GM18870 (cell line): ENCODE measurements around the gene ACTRT2.

ENCODE experiments used
- ATAC-seq: cut with Tn5 transposase; IDR thresholded peaks from one replicate; pipeline ENCODE4 v1.9.1; 2021; ENCODE audit warnings: moderate library complexity; ENCODE audit not compliant: unreplicated experiment

ACTRT2 gene

GRCh38 chr1:3016641-3017439, 4.4 kb upstream of the ACTRT2 start:
- no peak for ATAC-seq

DNA sequence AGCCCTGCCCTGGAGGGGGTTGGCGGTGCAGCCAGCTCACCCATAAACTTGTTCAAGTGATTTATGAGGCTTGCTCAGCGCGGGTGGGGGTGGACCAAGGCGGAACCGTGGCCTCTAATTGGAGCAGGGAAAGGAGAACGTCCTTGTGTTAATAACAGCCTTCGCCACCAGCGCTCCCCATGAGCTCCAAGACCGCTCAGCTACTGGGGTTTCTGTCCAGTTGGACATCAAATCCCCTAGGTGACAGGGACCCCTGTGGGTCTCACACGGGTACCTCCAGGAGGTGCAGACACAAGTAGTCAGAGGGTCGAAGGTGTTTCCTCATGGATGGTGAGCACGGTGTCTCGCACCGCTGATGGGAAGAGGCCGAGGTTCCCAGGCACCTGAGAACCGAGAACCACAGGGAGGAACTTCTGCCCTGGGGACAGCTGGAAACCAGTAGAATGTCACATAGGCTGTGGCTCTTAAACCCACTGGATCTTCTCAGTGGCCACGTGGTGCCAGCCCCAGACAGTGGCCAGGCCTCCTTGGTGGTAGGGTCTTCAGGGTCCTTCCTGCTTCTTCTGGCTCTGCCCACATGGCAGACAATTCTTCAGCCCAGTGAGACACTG, 3.7 kb upstream of the ACTRT2 start:
- ATAC-seq = no peak

DNA sequence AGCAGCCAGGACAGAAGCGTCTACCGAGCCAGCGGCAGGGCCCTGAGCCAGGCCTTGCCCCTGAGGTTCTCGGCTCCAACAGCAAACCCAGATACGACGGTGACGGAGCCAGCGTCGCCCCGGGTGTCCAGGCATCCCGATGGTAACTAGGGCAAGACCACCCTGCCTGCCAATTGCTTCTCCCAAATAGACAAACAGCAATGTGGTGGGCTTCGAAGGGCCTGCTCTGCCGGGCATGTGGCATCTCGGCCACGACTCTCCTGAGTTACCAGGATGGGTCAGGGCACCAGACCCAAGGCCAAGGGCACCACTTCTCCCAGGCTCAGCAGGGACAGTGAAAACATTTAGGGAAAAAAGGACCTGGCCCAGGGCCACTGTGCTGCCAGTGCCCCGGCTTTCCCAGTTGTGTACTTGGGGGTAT, 3.2 kb upstream of the ACTRT2 start:
- ATAC-seq = no peak

DNA sequence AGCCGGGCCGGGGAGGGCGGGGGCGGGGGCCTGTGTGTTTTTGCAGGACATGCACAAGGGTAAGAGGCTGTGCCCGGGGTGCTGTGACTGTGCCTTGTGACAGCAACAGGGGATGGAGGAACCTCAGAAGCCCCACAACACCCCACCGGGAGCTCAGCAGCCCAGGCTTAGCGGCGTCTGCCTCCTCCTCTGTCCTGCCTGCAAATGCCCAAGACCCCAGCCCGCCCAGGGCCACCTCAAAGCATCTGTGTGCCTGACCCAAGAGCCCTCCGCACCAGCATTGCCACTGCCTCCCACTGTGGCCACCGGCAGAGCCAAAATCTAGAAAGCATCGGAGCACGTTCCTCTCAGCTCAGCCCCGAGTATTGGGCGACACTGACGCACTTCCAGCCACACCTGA, 2.7 kb upstream of the ACTRT2 start:
- ATAC-seq = no peak

- no peak for ATAC-seq
Measured at GRCh38 chr1:3019007-3019515, 2.2 kb upstream of the ACTRT2 start.

- no peak for ATAC-seq
Measured at GRCh38 chr1:3019516-3020051, 1.7 kb upstream of the ACTRT2 start.

DNA sequence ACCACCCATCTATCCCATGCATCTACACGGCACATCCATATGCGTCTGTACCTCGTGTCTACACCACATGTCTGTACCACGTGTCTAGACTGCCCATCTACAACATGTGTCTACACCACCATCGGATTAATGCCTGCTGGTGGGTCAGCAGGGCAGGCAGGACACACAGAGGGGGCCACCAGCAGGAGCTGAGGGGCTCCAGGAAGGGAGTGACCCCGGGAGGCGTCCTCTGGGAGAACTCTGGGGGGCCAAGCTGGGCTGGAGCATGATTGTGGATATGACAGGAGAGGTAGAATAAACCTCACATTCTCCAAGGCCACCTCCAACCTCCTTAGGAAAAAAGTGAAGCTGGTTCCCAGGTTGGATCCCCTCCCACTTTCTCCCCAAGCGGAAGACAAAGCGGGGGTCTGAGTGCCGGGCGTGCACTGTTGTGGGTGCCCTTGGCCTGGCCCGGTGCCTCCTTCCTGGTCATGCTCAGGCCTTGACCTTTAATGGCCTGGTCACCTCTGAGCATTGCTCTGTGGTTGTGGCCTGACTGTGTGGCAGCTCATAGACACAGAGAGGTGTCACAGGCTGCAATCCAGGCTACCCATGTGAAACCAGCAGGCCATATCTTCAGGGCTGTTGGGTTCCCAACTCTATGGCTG, 881 bp upstream of the ACTRT2 start:
- no peak for ATAC-seq

DNA sequence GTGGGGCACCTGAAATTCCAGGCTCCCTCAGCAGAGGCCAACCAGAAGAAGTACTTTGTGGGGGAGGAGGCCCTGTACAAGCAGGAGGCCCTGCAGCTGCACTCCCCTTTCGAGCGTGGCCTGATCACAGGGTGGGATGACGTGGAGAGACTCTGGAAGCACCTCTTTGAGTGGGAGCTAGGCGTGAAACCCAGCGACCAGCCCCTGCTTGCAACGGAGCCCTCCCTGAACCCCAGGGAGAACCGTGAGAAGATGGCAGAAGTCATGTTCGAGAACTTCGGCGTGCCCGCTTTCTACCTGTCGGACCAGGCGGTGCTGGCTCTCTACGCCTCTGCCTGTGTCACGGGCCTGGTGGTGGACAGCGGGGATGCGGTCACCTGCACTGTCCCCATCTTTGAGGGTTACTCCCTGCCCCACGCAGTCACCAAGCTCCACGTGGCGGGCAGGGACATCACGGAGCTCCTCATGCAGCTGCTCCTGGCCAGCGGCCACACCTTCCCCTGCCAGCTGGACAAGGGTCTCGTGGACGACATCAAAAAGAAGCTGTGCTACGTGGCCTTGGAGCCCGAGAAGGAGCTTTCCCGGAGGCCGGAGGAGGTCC, 634 bp downstream of the ACTRT2 start:
- no peak for ATAC-seq

- no peak for ATAC-seq
Measured at GRCh38 chr1:3022511-3022973, 1.3 kb downstream of the ACTRT2 start.

- no peak for ATAC-seq
Measured at GRCh38 chr1:3022976-3023375, 1.7 kb downstream of the ACTRT2 start.

- no peak for ATAC-seq
Measured at GRCh38 chr1:3024019-3024418, 2.8 kb downstream of the ACTRT2 start.

DNA sequence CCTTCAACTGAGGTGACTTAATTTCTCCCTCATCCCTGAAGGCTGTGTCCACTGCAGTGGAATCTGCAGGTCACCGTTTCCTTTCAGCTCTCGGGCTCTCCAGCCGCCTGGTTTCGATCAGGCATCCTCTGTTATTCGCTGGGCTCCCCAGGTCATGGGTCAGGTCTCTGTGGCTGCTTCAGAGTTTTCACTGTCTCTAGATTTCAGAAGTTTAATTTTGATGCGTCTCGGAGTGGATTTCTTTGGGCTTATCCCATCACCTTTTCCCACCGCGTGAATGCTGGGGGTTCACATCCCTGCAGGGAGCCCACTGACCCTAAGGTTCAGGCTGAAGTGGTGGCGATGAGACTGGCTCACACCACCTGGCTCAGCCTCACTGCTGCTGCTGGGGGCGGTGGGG, 3.3 kb downstream of the ACTRT2 start:
- no peak for ATAC-seq

- no peak for ATAC-seq
Measured at GRCh38 chr1:3026124-3026523, 4.9 kb downstream of the ACTRT2 start.

GRCh38 chr1:3026581-3027391, 5.5 kb downstream of the ACTRT2 start:
- ATAC-seq = no peak

DNA sequence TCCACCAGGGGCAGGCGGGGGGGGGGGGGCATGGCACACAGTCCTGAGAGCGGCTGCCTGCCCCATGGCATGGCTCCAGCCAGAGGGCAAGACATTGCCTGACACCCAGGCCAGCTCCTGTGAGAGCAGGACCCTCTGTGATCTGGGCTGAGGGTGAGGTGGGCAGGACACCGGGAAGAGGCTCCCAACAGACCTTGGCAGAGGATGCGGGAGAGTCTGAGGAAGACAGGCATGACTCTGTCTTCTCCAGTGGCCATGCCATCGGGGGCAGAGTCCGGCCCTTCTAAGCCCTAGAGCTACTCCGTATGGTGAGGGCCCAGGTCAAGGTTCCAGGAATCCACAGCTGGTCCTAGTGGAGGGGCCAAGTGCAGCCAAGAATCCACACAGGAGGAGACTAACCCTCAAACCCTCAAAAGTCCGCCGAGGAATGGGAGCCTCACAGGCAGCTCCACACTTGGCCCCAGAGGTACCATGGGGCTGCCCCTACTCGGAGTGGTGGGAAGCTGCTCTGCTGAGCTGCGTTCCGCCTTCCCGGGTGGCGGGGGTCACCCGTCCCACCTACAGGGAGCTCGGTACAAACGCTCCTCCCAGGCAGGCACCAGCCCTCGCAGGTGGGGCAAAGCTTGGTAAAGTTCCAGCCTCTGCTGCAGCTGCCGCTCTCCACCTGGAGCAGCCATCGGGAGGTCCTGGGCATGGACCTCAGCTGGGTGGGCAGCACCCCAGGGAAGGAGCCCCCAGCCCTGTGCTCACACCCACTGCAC, 6.5 kb downstream of the ACTRT2 start:
- no peak for ATAC-seq

GRCh38 chr1:3028531-3029282, 7.4 kb downstream of the ACTRT2 start:
- no peak for ATAC-seq

DNA sequence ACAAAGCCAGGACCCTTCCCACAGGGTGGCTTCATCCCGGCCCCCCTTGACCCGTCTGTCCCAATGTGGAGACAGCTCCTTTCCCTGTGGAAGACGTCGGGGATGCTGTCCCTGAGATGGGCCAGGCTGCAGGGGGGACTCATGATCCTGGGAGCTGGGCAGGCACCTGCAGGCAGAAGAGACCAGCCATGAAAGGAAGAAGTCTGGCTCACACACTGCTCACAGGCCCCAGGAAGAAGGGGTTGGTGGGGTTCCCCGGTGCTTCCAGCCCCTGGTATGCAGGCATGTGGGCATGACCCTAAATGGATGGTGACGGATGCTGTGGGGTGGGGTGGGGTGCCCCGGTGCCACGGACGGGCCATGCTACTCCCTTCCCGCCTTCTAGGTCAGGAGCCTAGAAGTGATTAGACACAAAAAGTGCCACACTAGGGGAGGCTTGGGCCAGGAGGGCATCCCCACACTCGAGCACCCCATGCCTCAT, 8.3 kb downstream of the ACTRT2 start:
- ATAC-seq = no peak

DNA sequence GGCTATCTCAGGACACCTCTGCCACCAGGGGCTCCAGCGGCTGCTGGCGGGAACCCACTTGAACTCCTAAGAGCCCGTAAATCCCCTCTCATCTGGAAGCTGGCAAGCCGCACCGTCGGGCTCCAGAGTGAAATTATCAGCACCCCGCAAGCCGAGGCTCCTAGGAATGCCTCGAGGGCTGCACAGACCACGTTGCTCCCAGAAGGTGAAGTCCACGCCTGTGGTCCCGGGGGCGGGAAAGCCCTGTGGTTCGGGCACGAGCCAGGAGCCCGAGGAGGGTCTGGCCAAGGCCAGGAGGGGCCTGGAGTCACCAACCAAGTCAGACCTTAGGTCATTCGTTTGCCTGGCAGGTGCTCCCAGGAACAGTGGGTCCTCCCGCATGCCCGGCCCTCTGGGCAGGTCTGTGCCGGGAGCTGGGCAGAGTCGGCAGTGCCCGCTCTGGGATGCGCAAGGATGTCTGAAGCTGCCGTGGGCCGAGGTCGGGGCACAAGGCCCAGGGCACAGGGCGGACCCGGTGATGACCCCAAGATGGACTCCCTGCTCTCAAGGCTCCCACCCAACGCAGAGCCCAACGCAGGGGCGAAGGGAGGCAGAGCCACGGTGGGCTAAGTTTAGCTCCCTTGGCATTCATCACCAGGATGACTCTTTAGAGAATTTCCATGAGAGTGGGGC, 8.9 kb downstream of the ACTRT2 start:
- ATAC-seq = no peak
